Measurements from ENCODE around the gene CHD3. TPM values are rescaled to one million over a fixed set of nuclear protein-coding genes. Genes with fewer than 3 reads are reported as not detected.
"Not testable (repeated sequence)": the region's sequence is repeated elsewhere in the genome, so short reads cannot be mapped to it uniquely, and the experiment has no call there.

The CHD3 gene
- total RNA-seq, 1 donor from 2014 or later, result 119 TPM

DNA sequence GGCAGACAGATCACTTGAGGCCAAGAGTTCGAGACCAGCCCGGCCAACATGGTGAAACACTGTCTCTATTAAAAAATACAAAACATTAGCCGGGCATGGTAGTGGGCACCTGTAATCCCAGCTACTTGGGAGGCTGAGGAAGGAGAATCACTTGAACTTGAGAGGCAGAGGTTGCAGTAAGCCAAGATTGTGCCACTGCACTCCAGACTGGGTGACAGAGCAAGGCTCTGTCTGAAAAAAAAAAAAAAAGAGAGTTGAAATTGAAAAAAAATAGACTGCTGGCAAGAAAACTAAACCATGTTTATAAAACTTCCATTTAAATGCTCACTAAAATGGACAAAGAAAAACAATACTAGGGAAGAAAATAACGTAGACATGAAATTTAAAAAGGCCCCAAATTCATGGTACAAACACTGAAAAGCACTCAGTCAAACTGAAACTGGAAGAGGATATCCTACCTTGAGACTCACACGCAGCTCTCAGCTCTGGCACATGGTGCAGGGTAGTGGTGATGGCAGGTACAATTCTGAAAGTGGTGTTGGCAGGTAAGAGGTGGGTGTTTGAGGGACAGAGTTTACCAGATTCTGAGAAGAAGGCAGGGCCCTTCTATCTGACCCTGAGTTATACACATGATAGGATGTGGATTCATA lies 62.7 kb downstream of the CHD3 start:
- Mint-ChIP-seq H3K27ac (no peak overlapping the region), H3K36me3 (ENCODE audit: insufficient read depth) (peaks cover 26% of the 10 kb centered on the region), H3K4me3 (ENCODE audit: low read depth) (no peak overlapping the region), H3K9me3 (ENCODE audit: low read depth) (no peaks in the 10 kb centered on the region), H3K4me1 (ENCODE audit: low read depth) (no peaks in the 10 kb centered on the region), H3K27me3 (no peaks in the 10 kb centered on the region)
- no peak for DNase-seq (ENCODE audit: low spot score, unreplicated experiment)
- TF ChIP-seq, protein P1, sequence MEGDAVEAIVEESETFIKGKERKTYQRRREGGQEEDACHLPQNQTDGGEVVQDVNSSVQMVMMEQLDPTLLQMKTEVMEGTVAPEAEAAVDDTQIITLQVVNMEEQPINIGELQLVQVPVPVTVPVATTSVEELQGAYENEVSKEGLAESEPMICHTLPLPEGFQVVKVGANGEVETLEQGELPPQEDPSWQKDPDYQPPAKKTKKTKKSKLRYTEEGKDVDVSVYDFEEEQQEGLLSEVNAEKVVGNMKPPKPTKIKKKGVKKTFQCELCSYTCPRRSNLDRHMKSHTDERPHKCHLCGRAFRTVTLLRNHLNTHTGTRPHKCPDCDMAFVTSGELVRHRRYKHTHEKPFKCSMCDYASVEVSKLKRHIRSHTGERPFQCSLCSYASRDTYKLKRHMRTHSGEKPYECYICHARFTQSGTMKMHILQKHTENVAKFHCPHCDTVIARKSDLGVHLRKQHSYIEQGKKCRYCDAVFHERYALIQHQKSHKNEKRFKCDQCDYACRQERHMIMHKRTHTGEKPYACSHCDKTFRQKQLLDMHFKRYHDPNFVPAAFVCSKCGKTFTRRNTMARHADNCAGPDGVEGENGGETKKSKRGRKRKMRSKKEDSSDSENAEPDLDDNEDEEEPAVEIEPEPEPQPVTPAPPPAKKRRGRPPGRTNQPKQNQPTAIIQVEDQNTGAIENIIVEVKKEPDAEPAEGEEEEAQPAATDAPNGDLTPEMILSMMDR (IDR thresholded peaks at IDR 0.05; ENCODE audit: unreplicated experiment), result no peak

DNA sequence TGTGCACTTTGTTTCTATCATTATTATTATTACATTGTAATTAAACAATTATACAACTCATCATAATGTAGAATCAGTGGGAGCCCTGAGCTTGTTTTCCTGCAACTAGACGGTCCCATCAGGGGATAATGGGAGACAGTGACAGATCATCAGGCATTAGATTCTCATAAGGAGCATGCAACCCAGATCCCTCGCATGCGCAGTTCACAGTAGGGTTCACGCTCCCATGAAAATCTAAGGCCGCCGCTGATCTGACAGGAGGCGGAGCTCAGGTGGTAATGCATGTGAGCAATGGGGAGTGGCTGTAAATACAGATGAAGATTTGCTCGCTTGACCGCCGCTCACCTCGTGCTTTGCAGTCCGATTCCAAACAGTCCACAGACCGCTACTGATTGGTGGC lies 64.7 kb downstream of the CHD3 start:
- not testable (repeated sequence) for H3K27ac Mint-ChIP-seq; H3K4me3 Mint-ChIP-seq (ENCODE audit: low read depth); H3K27me3 Mint-ChIP-seq; H3K4me1 Mint-ChIP-seq (ENCODE audit: low read depth); DNase-seq (ENCODE audit: low spot score, unreplicated experiment); H3K9me3 Mint-ChIP-seq (ENCODE audit: low read depth)
- peaks cover 19% of the 10 kb centered on the region for H3K36me3 Mint-ChIP-seq (ENCODE audit: insufficient read depth)

DNA sequence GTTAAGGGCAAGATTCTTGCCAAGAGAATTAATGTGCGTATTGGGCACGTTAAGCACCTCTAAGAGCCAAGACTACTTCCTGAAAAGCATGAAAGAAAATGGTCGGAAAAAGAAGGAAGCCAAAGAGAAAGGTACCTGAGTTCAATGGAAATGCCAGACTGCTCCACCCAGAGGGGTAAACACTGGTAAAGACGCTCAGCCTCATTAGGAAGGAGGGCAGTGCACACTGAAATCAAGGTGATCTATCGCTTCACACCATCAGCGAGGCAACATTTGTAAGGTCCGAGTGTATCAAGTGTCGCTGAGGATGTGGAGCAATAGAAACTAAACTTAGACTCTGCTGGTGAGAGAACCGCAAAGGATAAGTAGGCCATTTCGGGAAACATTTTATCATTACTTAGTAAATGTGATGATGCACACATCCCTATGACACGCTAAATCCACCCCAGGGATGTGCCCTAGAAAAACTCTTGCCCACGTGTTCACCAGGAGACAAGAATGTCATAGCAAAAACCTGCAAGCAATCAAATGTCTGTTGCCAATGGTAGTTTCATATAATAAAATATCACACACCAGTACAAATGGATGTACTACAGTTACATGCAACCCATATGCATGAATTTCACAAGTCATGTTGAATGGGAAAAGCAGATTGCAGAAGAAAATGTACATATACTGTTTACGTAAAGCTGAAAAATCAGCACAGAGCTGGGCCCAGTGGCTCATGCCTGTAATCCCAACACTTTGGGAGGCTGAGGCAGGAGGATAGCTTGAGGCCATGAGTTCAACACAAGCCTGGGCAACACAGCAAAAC lies 67.0 kb downstream of the CHD3 start:
- TF ChIP-seq, protein P1 (IDR thresholded peaks at IDR 0.05; ENCODE audit: unreplicated experiment), result no peak
- no peak for DNase-seq (ENCODE audit: low spot score, unreplicated experiment)
- Mint-ChIP-seq H3K27me3 (peaks cover 9% of the 10 kb centered on the region), H3K36me3 (ENCODE audit: insufficient read depth) (peaks cover 4% of the 10 kb centered on the region), H3K9me3 (ENCODE audit: low read depth) (no peaks in the 10 kb centered on the region), H3K27ac (no peak overlapping the region), H3K4me1 (ENCODE audit: low read depth) (no peaks in the 10 kb centered on the region), H3K4me3 (ENCODE audit: low read depth) (no peak overlapping the region)

DNA sequence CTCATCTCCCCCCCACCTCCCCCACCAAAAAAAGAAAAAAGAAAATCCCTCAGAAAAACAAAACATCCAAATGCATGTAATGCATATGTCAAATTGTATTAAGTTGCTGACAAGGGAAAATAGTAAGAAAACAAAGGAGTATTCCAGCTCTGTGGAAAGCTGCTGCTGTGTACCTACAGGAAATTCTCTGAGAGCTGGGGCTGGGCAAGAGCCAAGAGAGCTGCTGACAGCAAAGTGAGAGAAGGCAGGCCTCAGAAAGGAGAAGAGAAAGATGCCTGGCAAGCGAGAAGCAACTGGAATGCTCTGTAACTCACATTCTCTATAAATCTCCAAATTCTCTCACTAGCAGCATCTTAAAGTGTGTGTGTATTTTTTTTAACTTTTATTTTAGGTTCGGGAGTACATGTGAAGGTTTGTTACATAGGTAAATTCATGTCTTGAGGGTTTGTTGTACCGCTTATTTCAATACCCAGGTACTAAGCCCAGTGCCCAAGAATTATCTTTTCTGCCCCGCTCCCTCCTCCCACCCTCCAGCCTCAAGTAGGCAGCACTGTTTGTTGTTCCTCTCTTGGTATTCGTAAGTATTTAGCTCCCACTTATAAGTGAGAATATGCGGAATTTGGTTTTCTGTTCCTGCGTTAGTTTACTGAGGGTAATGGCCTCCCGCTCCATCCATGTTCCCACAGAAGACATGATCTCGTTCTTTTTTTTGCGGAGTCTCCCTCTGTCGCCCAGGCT lies 67.8 kb downstream of the CHD3 start:
- no peak for DNase-seq (ENCODE audit: low spot score, unreplicated experiment)
- peaks cover 11% of the 10 kb centered on the region for H3K27me3 Mint-ChIP-seq
- H3K9me3 Mint-ChIP-seq (ENCODE audit: low read depth), result no peaks in the 10 kb centered on the region
- no peak overlapping the region for H3K27ac Mint-ChIP-seq
- TF ChIP-seq, protein P1 (IDR thresholded peaks at IDR 0.05; ENCODE audit: unreplicated experiment), result no peak
- H3K4me1 Mint-ChIP-seq (ENCODE audit: low read depth), result no peaks in the 10 kb centered on the region
- no peak overlapping the region for H3K4me3 Mint-ChIP-seq (ENCODE audit: low read depth)
- peaks cover 2% of the 10 kb centered on the region for H3K36me3 Mint-ChIP-seq (ENCODE audit: insufficient read depth)

DNA sequence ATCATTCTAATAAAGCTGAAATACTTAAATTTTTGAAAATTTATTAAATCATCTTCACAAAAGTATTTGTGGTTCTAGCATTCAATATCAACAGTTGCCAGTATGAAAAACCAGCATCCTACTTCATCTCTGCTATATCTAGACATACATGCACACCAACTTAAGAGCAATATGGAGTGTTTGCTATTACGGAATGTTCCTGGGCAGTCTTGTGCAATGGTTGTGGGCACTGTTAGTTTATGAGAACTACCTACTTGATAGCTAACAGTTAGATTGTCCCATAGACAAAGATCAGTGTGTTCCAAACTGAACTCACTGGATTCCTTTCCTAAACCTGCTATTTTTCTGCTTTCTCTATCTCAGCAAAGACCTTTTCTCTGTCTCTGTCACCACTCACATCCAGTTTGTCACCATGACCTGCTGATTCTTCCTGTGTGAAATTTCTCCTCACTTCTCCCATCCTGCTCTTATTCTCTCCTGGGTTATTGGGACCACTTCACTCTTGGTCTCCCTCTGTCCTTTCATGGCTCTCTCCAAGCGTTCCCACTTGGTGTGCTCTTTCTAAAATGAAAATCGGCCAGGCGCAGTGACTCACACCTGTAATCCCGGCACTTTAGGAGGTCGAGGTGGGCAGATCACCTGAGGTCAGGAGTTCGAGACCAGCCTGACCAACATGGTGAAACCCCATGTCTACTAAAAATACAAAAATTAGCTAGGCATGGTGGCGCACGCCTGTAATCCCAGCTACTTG lies 71.1 kb downstream of the CHD3 start:
- no peaks in the 10 kb centered on the region for H3K36me3 Mint-ChIP-seq (ENCODE audit: insufficient read depth)
- H3K27ac Mint-ChIP-seq, result no peak overlapping the region
- no peaks in the 10 kb centered on the region for H3K9me3 Mint-ChIP-seq (ENCODE audit: low read depth)
- no peak overlapping the region for H3K4me3 Mint-ChIP-seq (ENCODE audit: low read depth)
- H3K27me3 Mint-ChIP-seq, result peaks cover 11% of the 10 kb centered on the region
- TF ChIP-seq, protein P1 (IDR thresholded peaks at IDR 0.05; ENCODE audit: unreplicated experiment), result no peak
- H3K4me1 Mint-ChIP-seq (ENCODE audit: low read depth), result no peaks in the 10 kb centered on the region
- no peak for DNase-seq (ENCODE audit: low spot score, unreplicated experiment)
